HCT116 (cell line): ENCODE measurements around the gene ATXN7L1. TPM values are rescaled to one million over a fixed set of nuclear protein-coding genes. Genes with fewer than 3 reads are reported as not detected.

ENCODE experiments used
- ATAC-seq: fragments of 200-7000 bp; cut with Tn5 transposase; 2 replicates; pipeline ENCODE4 v1.9.1; 2020; ENCODE audit warnings: mild to moderate bottlenecking, moderate library complexity
- BruUV-seq: library from RNA; stranded (reverse); fragments of 400-500 nt; replicated peaks from 2 replicates; lab custom pipeline; 2021; lab: Mats Ljungman, UMichigan
- CTCF ChIA-PET: fragments of 300-600 bp; sonication (Branson Sonifier 250); formaldehyde crosslinking; loops from one replicate; lab custom pipeline; 2021; ENCODE audit warnings: antibody characterized with exemption; lab: Charles Lee
- POLR2A ChIA-PET: fragments of 300-600, 350-600 bp; sonication (Branson Sonifier 250); formaldehyde crosslinking; loops from one replicate; lab custom pipeline; 2021; ENCODE audit warnings: antibody characterized with exemption; lab: Charles Lee
- RAD21 ChIA-PET, 2 experiments: fragments of 300-600 bp; sonication (Branson Sonifier 250); formaldehyde crosslinking; loops; one replicate each; lab custom pipeline; 2023; ENCODE audit warnings: low total read pairs in 2 of 2; ENCODE audit not compliant: uncharacterized antibody in 2 of 2, unreplicated experiment in 2 of 2, low non-redundant PET in 1 of 2; lab: Charles Lee
- DNase-seq: peaks from one replicate; pipeline ENCODE4 v3.0.0-alpha.2; 2010; ENCODE audit warnings: low read depth, low spot score
- H2AFZ ChIP-seq: fragments of 200-600 bp; shearing (Covaris generic), sonication (generic); 2 replicates; pipeline ENCODE4 v1.6.1; 2017; ENCODE audit warnings: low read depth, mixed run types, mixed read lengths, antibody characterized with exemption, low read length; ENCODE audit not compliant: poor library complexity, severe bottlenecking
- H3K27ac ChIP-seq: 2 replicates; pipeline ENCODE4 v1.5.1; 2012; ENCODE audit warnings: low read depth, low read length
- H3K27me3 ChIP-seq: fragments of 200-600 bp; sonication (generic); 2 replicates; pipeline ENCODE4 v1.6.1; 2016; ENCODE audit warnings: mixed run types, low read length, mixed read lengths; ENCODE audit not compliant: insufficient read depth
- H3K36me3 ChIP-seq, 2 experiments: fragments of 200-500 bp in 1 of 2; fragments of 200-600 bp in 1 of 2; sonication (Bioruptor generic) in 1 of 2; sonication (generic) in 1 of 2; 2 replicates each; pipeline versions ENCODE4 v1.5.1 to v1.6.1; 2014 to 2016; ENCODE audit warnings: low read length in 2 of 2, inconsistent platforms in 1 of 2, mixed read lengths in 1 of 2, mixed run types in 1 of 2; ENCODE audit not compliant: insufficient read depth in 2 of 2, control insufficient read depth in 1 of 2
- H3K4me1 ChIP-seq, 2 experiments: fragments of 200-600 bp in 1 of 2; sonication (generic) in 1 of 2; 2 replicates each; pipeline versions ENCODE4 v1.5.1 to v1.6.1; 2012 to 2017; ENCODE audit warnings: low read length in 2 of 2, inconsistent platforms in 1 of 2, mild to moderate bottlenecking in 1 of 2, mixed read lengths in 1 of 2, mixed run types in 1 of 2, moderate library complexity in 1 of 2; ENCODE audit not compliant: insufficient read depth in 2 of 2, control insufficient read depth in 1 of 2
- H3K4me2 ChIP-seq: fragments of 200-600 bp; sonication (generic); 2 replicates; pipeline ENCODE4 v1.6.1; 2017; ENCODE audit warnings: mixed run types, low read length, mixed read lengths
- H3K4me3 ChIP-seq, 2 experiments: fragments of 200-600 bp in 1 of 2; sonication (generic) in 1 of 2; replicated peaks in 1 of 2; 2 replicates each; pipeline ENCODE4 v1.5.1; 2011 to 2016; ENCODE audit warnings: low read length in 2 of 2, control low read depth in 1 of 2, low read depth in 1 of 2, mild to moderate bottlenecking in 1 of 2, mixed read lengths in 1 of 2, mixed run types in 1 of 2
- H3K79me2 ChIP-seq: fragments of 200-600 bp; sonication (generic); 2 replicates; pipeline ENCODE4 v1.6.1; 2017; ENCODE audit warnings: mild to moderate bottlenecking, mixed run types, low read length, moderate library complexity, mixed read lengths; ENCODE audit not compliant: insufficient read depth
- H3K9ac ChIP-seq: fragments of 200-600 bp; sonication (generic); 2 replicates; pipeline ENCODE4 v1.6.1; 2016; ENCODE audit warnings: low read length, mixed read lengths
- H3K9me2 ChIP-seq: fragments of 200-600 bp; sonication (generic), shearing (Covaris generic); 2 replicates; pipeline ENCODE4 v1.6.1; 2017; ENCODE audit warnings: mixed run types, mild to moderate bottlenecking, moderate library complexity; ENCODE audit not compliant: insufficient read depth
- H3K9me3 ChIP-seq, 2 experiments: fragments of 200-500 bp in 1 of 2; fragments of 200-600 bp in 1 of 2; sonication (Bioruptor generic) in 1 of 2; sonication (generic) in 1 of 2; 2 replicates each; pipeline ENCODE4 v1.6.1; 2014 to 2017; ENCODE audit warnings: low read length in 2 of 2, mixed read lengths in 2 of 2, inconsistent platforms in 1 of 2, low read depth in 1 of 2, mild to moderate bottlenecking in 1 of 2, mixed run types in 1 of 2, moderate library complexity in 1 of 2; ENCODE audit not compliant: control insufficient read depth in 1 of 2, insufficient read depth in 1 of 2
- H4K20me1 ChIP-seq: fragments of 200-600 bp; sonication (generic), shearing (Covaris generic); 2 replicates; pipeline ENCODE4 v1.6.1; 2017; ENCODE audit warnings: mixed run types, mild to moderate bottlenecking, moderate library complexity; ENCODE audit not compliant: insufficient read depth
- CBX3 ChIP-seq: IDR thresholded peaks from 2 replicates; pipeline ENCODE4 v1.6.1; 2012; ENCODE audit warnings: low read depth
- CEBPB ChIP-seq: IDR thresholded peaks from 2 replicates; pipeline ENCODE4 v1.6.1; 2012; ENCODE audit warnings: low read depth
- EGR1 ChIP-seq: IDR thresholded peaks from 2 replicates; pipeline ENCODE4 v1.6.1; 2012; ENCODE audit warnings: low read depth
- ELF1 ChIP-seq: IDR thresholded peaks from 2 replicates; pipeline ENCODE4 v1.6.1; 2012; ENCODE audit warnings: low read depth, borderline replicate concordance
- EZH2 ChIP-seq: fragments of 200-600 bp; sonication (generic); IDR thresholded peaks from 2 replicates; pipeline ENCODE4 v1.6.1; 2017; ENCODE audit warnings: antibody characterized with exemption, mixed run types
- FOSL1 ChIP-seq: IDR thresholded peaks from 2 replicates; pipeline ENCODE4 v1.6.1; 2012; ENCODE audit warnings: low read depth
- JUND ChIP-seq: IDR thresholded peaks from 2 replicates; pipeline ENCODE4 v1.6.1; 2012
- POLR2A ChIP-seq: IDR thresholded peaks from 2 replicates; pipeline ENCODE4 v1.7.0; 2011; ENCODE audit warnings: borderline replicate concordance; ENCODE audit not compliant: insufficient read depth, insufficient read length; ENCODE audit errors: extremely low read depth
- POLR2AphosphoS5 ChIP-seq: IDR thresholded peaks from 2 replicates; pipeline ENCODE4 v1.6.1; 2011; ENCODE audit warnings: mild to moderate bottlenecking, low read depth, low read length, moderate library complexity
- RAD21 ChIP-seq: IDR thresholded peaks from 2 replicates; pipeline ENCODE4 v1.6.1; 2012; ENCODE audit warnings: low read depth, mild to moderate bottlenecking
- SP1 ChIP-seq: IDR thresholded peaks from 2 replicates; pipeline ENCODE4 v1.6.1; 2012; ENCODE audit warnings: low read depth
- SRF ChIP-seq: IDR thresholded peaks from 2 replicates; pipeline ENCODE4 v1.6.1; 2012; ENCODE audit warnings: low read depth
- YY1 ChIP-seq: IDR thresholded peaks from 2 replicates; pipeline ENCODE4 v1.6.1; 2011; ENCODE audit warnings: low read length, low read depth, moderate library complexity, mild to moderate bottlenecking; ENCODE audit not compliant: insufficient replicate concordance; ENCODE audit errors: extremely low read depth
- ZBTB33 ChIP-seq: IDR thresholded peaks from 2 replicates; pipeline ENCODE4 v1.6.1; 2011; ENCODE audit warnings: mild to moderate bottlenecking, low read length, moderate library complexity; ENCODE audit not compliant: insufficient replicate concordance; ENCODE audit errors: extremely low read depth
- ZFX ChIP-seq: fragments of 450-650 bp; IDR thresholded peaks from 2 replicates; pipeline ENCODE4 v1.6.1; 2017
- intact Hi-C: fragments of 100-400 bp; cut with micrococcal nuclease; formaldehyde crosslinking; loops from 2 replicates; pipeline ENCODE4 v1.10.0; 2022
- total RNA-seq: library from RNA; stranded (reverse); gene quantifications from one replicate; pipeline ENCODE4 v1.2.1, GENCODE V29; 2021; ENCODE audit not compliant: unreplicated experiment
- TF ChIP-seq, protein P1 (sequence below): IDR thresholded peaks from 2 replicates; pipeline ENCODE4 v1.6.1; 2012; ENCODE audit warnings: low read depth

The ATXN7L1 gene
- total RNA-seq, 1 experiment from 2014 or later = 11.5 TPM

GRCh38 chr7:105874055-105874454 lies 2.3 kb downstream of the ATXN7L1 start (continued):
- TF ChIP-seq, protein P1, sequence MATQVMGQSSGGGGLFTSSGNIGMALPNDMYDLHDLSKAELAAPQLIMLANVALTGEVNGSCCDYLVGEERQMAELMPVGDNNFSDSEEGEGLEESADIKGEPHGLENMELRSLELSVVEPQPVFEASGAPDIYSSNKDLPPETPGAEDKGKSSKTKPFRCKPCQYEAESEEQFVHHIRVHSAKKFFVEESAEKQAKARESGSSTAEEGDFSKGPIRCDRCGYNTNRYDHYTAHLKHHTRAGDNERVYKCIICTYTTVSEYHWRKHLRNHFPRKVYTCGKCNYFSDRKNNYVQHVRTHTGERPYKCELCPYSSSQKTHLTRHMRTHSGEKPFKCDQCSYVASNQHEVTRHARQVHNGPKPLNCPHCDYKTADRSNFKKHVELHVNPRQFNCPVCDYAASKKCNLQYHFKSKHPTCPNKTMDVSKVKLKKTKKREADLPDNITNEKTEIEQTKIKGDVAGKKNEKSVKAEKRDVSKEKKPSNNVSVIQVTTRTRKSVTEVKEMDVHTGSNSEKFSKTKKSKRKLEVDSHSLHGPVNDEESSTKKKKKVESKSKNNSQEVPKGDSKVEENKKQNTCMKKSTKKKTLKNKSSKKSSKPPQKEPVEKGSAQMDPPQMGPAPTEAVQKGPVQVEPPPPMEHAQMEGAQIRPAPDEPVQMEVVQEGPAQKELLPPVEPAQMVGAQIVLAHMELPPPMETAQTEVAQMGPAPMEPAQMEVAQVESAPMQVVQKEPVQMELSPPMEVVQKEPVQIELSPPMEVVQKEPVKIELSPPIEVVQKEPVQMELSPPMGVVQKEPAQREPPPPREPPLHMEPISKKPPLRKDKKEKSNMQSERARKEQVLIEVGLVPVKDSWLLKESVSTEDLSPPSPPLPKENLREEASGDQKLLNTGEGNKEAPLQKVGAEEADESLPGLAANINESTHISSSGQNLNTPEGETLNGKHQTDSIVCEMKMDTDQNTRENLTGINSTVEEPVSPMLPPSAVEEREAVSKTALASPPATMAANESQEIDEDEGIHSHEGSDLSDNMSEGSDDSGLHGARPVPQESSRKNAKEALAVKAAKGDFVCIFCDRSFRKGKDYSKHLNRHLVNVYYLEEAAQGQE = no peak
- TF ChIP-seq SP1 (no peak), EGR1 (no peak), ZBTB33 (no peak), YY1 (no peak), RAD21 (no peak), CBX3 (no peak), JUND (no peak), POLR2A (no peak), EZH2 (no peak), CEBPB (no peak)

- RAD21 ChIA-PET = no interaction called here
- no peak for ATAC-seq
- H3K27ac ChIP-seq = no peak overlapping the region
- H3K4me3 ChIP-seq = no peak overlapping the region
- BruUV-seq = no TSS peak
- H3K9me3 ChIP-seq = no peaks in the 10 kb centered on the region
- no peaks in the 10 kb centered on the region for H3K9me2 ChIP-seq
- H3K27me3 ChIP-seq = no peaks in the 10 kb centered on the region
- TF ChIP-seq CEBPB (no peak), POLR2AphosphoS5 (no peak), ZFX (no peak), FOSL1 (no peak), SRF (no peak), ELF1 (no peak)
- TF ChIP-seq, all 23 proteins: peak for 0
- no peak for DNase-seq
- intact Hi-C loops = loop anchor here (10.0 kb wide), 1 partner anchor 218 kb away; no protein-coding TSS in a partner anchor
- ChIA-PET POLR2A (no interaction called here), CTCF (no interaction called here)
- Histone ChIP-seq H4K20me1 (no peaks in the 10 kb centered on the region), H3K4me2 (no peak overlapping the region), H3K4me1 (peaks cover 6 to 24% of the 10 kb centered on the region in 2 experiments), H3K9ac (no peak overlapping the region), H2AFZ (no peak overlapping the region), H3K79me2 (peaks cover 20% of the 10 kb centered on the region; the same call in 1 of the 2 replicates), H3K36me3 (no peaks in the 10 kb centered on the region; a peak in 2 of 4 replicates)
These were observed 3.9 kb downstream of the ATXN7L1 start for GRCh38 chr7:105872491-105872890.
